ENCODE results near the gene TP73. TPM values are rescaled to one million over a fixed set of nuclear protein-coding genes. Genes with fewer than 3 reads are reported as not detected.

The TP73 gene
- total RNA-seq, 1 donor: not detected

DNA sequence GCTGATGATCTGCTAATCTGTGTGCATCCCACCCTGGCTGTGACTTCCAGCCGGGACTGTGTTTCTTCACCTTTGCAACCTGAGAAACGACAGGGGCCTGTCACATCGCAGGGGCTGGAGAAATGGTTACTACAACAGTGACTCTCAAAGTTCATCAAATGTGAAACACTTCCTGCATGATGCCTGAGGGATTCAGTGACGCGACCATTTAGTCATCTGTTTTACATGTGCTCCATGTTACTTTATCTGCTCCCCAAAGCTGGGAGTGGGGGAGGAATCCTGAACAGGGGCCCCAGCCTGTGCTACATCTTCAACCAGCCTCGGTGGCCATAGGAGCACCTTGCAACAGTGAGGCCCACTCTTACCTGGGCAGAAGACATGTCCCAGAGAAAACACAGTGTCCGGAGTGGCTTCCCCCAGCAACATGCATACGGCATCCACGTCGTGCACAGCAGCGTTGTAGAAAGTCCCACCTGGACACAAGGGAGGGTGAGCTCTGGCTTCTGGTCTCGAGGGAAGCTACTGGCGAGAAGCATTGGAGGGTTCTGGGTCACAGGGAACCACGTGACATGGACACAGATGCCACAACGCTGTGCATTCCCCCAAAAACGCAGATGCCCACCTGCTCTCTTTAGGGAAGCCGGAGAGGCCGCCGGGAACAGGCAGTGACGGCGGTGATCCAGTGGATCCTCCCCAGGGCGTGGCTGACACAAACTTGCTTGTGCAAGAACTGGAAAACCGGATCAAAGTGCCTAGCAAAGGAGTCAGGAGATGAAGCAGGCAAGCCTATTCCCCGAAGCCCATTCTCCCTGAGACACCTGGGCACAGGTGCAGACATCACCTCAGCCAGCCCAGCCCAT is 90.4 kb downstream of the TP73 start:
- no peak overlapping the region for H3K4me3 ChIP-seq (ENCODE audit: low read depth, low read length)
- DNase-seq (ENCODE audit: low read depth): no peak
- TF ChIP-seq, protein P1, sequence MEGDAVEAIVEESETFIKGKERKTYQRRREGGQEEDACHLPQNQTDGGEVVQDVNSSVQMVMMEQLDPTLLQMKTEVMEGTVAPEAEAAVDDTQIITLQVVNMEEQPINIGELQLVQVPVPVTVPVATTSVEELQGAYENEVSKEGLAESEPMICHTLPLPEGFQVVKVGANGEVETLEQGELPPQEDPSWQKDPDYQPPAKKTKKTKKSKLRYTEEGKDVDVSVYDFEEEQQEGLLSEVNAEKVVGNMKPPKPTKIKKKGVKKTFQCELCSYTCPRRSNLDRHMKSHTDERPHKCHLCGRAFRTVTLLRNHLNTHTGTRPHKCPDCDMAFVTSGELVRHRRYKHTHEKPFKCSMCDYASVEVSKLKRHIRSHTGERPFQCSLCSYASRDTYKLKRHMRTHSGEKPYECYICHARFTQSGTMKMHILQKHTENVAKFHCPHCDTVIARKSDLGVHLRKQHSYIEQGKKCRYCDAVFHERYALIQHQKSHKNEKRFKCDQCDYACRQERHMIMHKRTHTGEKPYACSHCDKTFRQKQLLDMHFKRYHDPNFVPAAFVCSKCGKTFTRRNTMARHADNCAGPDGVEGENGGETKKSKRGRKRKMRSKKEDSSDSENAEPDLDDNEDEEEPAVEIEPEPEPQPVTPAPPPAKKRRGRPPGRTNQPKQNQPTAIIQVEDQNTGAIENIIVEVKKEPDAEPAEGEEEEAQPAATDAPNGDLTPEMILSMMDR (IDR thresholded peaks at IDR 0.05; ENCODE audit: insufficient read depth, low read depth, low read length): no peak

DNA sequence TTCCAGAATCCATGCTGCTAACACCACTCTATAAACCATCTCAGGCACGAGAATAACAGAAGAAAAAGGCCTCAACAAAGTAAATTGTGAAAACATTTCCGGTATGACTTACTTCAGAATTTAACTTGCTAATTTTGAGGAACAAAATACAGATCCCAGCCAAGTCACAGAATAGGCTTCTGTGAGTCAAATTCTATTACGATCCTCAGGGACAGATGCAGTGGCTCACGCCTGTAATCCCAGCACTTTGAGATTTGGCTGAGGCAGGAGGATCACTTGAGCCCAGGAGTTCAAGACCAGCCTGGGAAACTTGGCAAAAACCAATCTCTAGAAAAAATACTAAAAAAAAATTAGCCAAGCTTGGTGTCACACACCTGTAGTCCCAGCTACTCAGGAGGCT is 91.1 kb downstream of the TP73 start:
- TF ChIP-seq, protein P1 (IDR thresholded peaks at IDR 0.05; ENCODE audit: insufficient read depth, low read depth, low read length): no peak
- DNase-seq (ENCODE audit: low read depth): no peak
- no peak overlapping the region for H3K4me3 ChIP-seq (ENCODE audit: low read depth, low read length)

DNA sequence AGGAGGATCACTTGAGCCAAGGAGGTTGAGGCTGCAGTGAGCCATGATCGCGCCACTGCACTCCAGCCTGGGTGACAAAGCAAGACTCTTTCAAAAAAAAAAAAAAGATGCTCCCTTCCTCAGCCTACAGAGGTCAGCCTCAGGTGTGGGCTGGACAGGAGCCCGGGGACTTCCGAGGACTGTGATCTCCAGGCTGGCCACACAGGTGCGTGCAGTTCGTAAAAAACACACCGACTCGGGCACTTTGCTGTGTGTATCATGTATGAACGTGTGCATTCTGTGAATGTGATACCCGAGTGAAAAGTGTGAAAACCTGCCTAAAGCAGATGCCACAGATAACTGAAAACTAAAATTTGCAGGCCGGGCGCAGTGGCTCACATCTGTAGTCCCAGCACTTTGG is 91.5 kb downstream of the TP73 start:
- H3K4me3 ChIP-seq (ENCODE audit: low read depth, low read length): no peak overlapping the region
- TF ChIP-seq, protein P1 (IDR thresholded peaks at IDR 0.05; ENCODE audit: insufficient read depth, low read depth, low read length): no peak
- DNase-seq (ENCODE audit: low read depth): no peak

DNA sequence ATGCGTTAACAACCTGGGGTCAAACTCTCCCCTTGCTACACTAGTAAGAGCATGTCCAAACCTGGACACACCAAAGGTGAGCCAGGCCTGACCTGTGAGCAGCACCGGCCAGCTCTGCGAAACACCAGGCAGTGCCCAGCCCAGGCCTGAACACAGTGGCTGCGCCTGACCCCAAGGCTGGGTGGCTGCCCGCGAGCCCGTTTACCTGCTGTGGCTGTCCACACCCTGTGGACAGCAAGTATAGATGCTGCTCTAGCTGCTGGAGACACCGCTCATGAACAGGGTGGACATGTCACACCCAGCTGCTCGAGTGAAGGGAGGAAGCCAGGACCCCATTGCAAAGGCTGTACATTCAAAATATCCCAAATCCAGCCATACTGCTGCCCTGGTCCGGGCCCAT is 92.3 kb downstream of the TP73 start:
- DNase-seq (ENCODE audit: low read depth): no peak
- TF ChIP-seq, protein P1 (IDR thresholded peaks at IDR 0.05; ENCODE audit: insufficient read depth, low read depth, low read length): no peak
- no peak overlapping the region for H3K4me3 ChIP-seq (ENCODE audit: low read depth, low read length)

DNA sequence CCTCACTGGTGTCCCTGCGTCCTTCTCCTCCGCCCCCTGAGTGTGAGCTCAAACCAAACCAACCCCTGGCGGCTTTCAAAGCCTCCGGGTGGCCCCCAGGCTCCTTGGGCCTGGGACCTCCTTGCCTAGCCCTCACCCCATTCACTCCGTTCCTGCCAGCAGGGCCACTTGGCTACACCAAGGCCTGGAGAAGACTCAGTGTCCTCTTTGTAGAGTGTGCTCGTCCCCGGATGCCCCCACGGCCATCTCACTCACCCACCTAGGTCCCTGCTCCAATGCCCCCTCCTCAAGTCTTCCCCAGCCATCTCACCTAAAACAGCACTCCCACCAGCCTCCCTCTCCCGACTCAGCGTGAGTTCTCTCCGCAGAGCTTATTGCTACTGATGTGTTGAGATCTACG is 92.8 kb downstream of the TP73 start:
- no peak overlapping the region for H3K4me3 ChIP-seq (ENCODE audit: low read depth, low read length)
- TF ChIP-seq, protein P1 (IDR thresholded peaks at IDR 0.05; ENCODE audit: insufficient read depth, low read depth, low read length): no peak
- no peak for DNase-seq (ENCODE audit: low read depth)

DNA sequence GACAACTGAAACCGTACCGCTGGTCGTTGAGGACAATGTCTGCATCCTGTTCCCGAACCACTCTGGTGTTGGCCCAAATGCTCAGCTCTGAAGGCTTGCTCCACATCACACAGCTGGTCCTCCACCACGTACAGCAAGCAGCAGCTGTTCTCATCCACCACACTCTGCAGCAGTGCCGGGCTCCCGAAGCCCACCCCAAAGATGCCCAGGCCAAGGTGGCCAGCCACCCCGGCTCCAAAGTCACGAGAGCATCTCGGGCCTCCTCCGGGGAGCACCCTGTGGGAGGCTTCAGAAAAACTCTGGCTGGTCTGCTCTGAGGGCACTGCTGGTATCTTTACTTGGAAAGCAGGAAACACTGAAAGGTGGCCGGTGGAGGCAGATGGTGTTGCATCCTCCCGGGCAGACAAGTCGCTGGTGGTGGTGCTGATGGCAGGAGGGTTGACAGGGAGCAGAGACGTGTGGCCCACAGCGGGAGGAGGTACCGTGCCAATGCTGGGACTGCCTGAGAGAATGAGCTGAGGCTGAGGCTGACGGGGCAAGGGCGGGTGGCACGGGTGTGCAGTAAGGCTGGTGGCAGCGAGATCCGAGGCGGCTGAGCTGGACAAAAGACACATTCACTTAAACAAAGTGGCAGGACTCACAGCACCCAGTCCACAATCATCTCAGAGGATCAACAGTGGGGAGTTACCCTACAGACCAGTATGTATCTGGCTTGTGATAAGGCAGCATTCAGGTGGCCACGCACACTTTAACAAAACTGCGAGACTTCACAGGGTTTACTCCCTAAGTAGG is 93.5 kb downstream of the TP73 start:
- peak overlapping the region; percentile 71 for H3K4me3 ChIP-seq (ENCODE audit: low read depth, low read length)
- DNase-seq (ENCODE audit: low read depth): no peak

More for the DNA sequence above, 93.5 kb downstream of the TP73 start:
- TF ChIP-seq, protein P1 (IDR thresholded peaks at IDR 0.05; ENCODE audit: insufficient read depth, low read depth, low read length): no peak
